Glutamatergic neuron (in vitro differentiated cells): ENCODE results near the gene ZNF48. TPM values are rescaled to one million over a fixed set of nuclear protein-coding genes. Genes with fewer than 3 reads are reported as not detected.
A peak's percentile ranks its signal among the peaks of the same experiment; 100 is the strongest.

Experiments
- DNase-seq: peaks from one replicate; pipeline ENCODE4 v3.0.0; 2022
- H3K27ac Mint-ChIP-seq: one replicate; pipeline ENCODE4 v1.8.0; 2020; ENCODE audit warnings: mild to moderate bottlenecking, mixed read lengths, inconsistent platforms; ENCODE audit not compliant: unreplicated experiment
- H3K27me3 Mint-ChIP-seq: one replicate; pipeline ENCODE4 v1.8.0; 2020; ENCODE audit warnings: mild to moderate bottlenecking, moderate library complexity, mixed read lengths, inconsistent platforms; ENCODE audit not compliant: unreplicated experiment
- H3K36me3 Mint-ChIP-seq: one replicate; pipeline ENCODE4 v1.8.0; 2020; ENCODE audit warnings: mild to moderate bottlenecking, mixed read lengths, inconsistent platforms; ENCODE audit not compliant: unreplicated experiment
- H3K4me1 Mint-ChIP-seq: one replicate; pipeline ENCODE4 v1.8.0; 2020; ENCODE audit warnings: mild to moderate bottlenecking, low read depth, mixed read lengths, inconsistent platforms; ENCODE audit not compliant: unreplicated experiment
- H3K4me3 Mint-ChIP-seq: one replicate; pipeline ENCODE4 v1.8.0; 2020; ENCODE audit warnings: mild to moderate bottlenecking, mixed read lengths, inconsistent platforms; ENCODE audit not compliant: unreplicated experiment
- H3K9me3 Mint-ChIP-seq: one replicate; pipeline ENCODE4 v1.8.0; 2020; ENCODE audit warnings: mild to moderate bottlenecking, moderate library complexity, mixed read lengths, inconsistent platforms; ENCODE audit not compliant: unreplicated experiment
- total RNA-seq: library from RNA; stranded (reverse); fragmentation: NEBNext Ultra II Directional; extraction: Animal tissue kit (Norgen Biotek cat#: 25700); gene quantifications from one replicate; pipeline ENCODE4 v1.2.1, GENCODE V29; 2021; ENCODE audit not compliant: unreplicated experiment
- TF ChIP-seq, protein P1 (sequence below): fragments of 200-600 bp; sonication (generic); IDR thresholded peaks from one replicate; pipeline ENCODE4 v1.5.0; 2021; ENCODE audit not compliant: partially characterized antibody, unreplicated experiment

The ZNF48 gene
- total RNA-seq, 1 donor from 2014 or later = 74.7 TPM

DNA sequence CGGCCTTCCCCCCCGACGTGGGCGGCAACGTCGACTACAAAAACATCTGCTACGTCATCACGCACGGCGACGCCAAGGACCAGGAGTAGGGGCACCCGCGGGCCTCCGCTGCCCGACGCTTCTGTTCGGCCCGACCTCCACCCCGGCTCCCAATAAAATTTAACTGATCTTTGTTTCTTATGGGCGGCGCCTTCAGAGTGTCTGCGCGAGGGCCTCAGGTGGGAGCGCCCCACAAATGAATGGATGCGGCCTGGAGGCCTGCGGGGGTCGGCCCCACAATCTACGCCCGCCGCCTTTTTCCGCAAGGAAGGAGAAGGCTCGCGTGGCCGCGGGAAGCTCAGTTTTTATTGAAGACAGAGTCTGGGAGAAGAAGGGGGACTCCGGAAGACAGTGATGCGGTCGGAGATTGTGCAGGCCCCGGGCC, 17.4 kb upstream of the ZNF48 start:
- Mint-ChIP-seq H3K4me3 (peak overlapping the region; percentile 97), H3K27ac (peak overlapping the region; percentile 100), H3K27me3 (peaks cover 17% of the 10 kb centered on the region), H3K4me1 (peaks cover 10% of the 10 kb centered on the region), H3K9me3 (peaks cover 15% of the 10 kb centered on the region), H3K36me3 (peaks cover 4% of the 10 kb centered on the region)
- DNase-seq = peak; percentile 86
- TF ChIP-seq, protein P1, sequence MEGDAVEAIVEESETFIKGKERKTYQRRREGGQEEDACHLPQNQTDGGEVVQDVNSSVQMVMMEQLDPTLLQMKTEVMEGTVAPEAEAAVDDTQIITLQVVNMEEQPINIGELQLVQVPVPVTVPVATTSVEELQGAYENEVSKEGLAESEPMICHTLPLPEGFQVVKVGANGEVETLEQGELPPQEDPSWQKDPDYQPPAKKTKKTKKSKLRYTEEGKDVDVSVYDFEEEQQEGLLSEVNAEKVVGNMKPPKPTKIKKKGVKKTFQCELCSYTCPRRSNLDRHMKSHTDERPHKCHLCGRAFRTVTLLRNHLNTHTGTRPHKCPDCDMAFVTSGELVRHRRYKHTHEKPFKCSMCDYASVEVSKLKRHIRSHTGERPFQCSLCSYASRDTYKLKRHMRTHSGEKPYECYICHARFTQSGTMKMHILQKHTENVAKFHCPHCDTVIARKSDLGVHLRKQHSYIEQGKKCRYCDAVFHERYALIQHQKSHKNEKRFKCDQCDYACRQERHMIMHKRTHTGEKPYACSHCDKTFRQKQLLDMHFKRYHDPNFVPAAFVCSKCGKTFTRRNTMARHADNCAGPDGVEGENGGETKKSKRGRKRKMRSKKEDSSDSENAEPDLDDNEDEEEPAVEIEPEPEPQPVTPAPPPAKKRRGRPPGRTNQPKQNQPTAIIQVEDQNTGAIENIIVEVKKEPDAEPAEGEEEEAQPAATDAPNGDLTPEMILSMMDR = no peak

- Mint-ChIP-seq H3K36me3 (peaks cover 4% of the 10 kb centered on the region), H3K4me1 (peaks cover 8% of the 10 kb centered on the region), H3K4me3 (peak overlapping the region; percentile 97), H3K27ac (peak overlapping the region; percentile 100), H3K9me3 (peaks cover 12% of the 10 kb centered on the region), H3K27me3 (peaks cover 17% of the 10 kb centered on the region)
- DNase-seq = peak; percentile 100
- TF ChIP-seq, protein P1 = no peak
Measured at GRCh38 chr16:30378236-30379157, 16.7 kb upstream of the ZNF48 start.

- peak overlapping the region; percentile 100 for H3K27ac Mint-ChIP-seq
- TF ChIP-seq, protein P1 = peak; percentile 13
- DNase-seq = no peak
- peaks cover 19% of the 10 kb centered on the region for H3K27me3 Mint-ChIP-seq
- peaks cover 9% of the 10 kb centered on the region for H3K9me3 Mint-ChIP-seq
- peaks cover 8% of the 10 kb centered on the region for H3K4me1 Mint-ChIP-seq
- H3K4me3 Mint-ChIP-seq = peak overlapping the region; percentile 97
- H3K36me3 Mint-ChIP-seq = peaks cover 4% of the 10 kb centered on the region
Measured at GRCh38 chr16:30379158-30379783, 15.9 kb upstream of the ZNF48 start.

- Mint-ChIP-seq H3K9me3 (peaks cover 7% of the 10 kb centered on the region), H3K27me3 (peaks cover 19% of the 10 kb centered on the region), H3K4me1 (peaks cover 8% of the 10 kb centered on the region), H3K27ac (peak overlapping the region; percentile 60), H3K36me3 (peaks cover 4% of the 10 kb centered on the region), H3K4me3 (peak overlapping the region; percentile 97)
- TF ChIP-seq, protein P1 = no peak
- no peak for DNase-seq
Measured at GRCh38 chr16:30380072-30380802, 15.0 kb upstream of the ZNF48 start.
